A673 (cell line): Measurements from ENCODE around the gene LAMA4. TPM values are rescaled to one million over a fixed set of nuclear protein-coding genes. Genes with fewer than 3 reads are reported as not detected.

ENCODE experiments used
- BruUV-seq: library from RNA; stranded (reverse); fragments of 400-500 nt; replicated peaks from 2 replicates; lab custom pipeline; 2021; lab: Mats Ljungman, UMichigan
- CTCF ChIA-PET: fragments of 300-600 bp; sonication (Branson Sonifier 250); formaldehyde crosslinking; loops from one replicate; lab custom pipeline; 2022; ENCODE audit warnings: antibody characterized with exemption; lab: Charles Lee
- POLR2A ChIA-PET: fragments of 300-600 bp; sonication (Branson Sonifier 250); formaldehyde crosslinking; loops from one replicate; lab custom pipeline; 2022; ENCODE audit warnings: antibody characterized with exemption; ENCODE audit not compliant: low non-redundant PET; lab: Charles Lee
- DNase-seq: peaks from one replicate; pipeline ENCODE4 v3.0.0-alpha.2; 2015; ENCODE audit warnings: low spot score
- H3K27ac ChIP-seq: fragments of 200-600 bp; sonication (generic); 2 replicates; pipeline ENCODE4 v1.5.1; 2016; ENCODE audit warnings: mixed run types, low read depth, mild to moderate bottlenecking, mixed read lengths, antibody characterized with exemption, low read length; ENCODE audit not compliant: poor library complexity, severe bottlenecking
- H3K27me3 ChIP-seq: fragments of 200-600 bp; sonication (generic); replicated peaks from 2 replicates; pipeline ENCODE4 v1.6.1; 2017; ENCODE audit warnings: mixed run types, low read depth, mild to moderate bottlenecking, mixed read lengths, antibody characterized with exemption, low read length; ENCODE audit not compliant: insufficient read depth, poor library complexity
- H3K36me3 ChIP-seq: fragments of 200-600 bp; sonication (generic); 2 replicates; pipeline ENCODE4 v1.6.1; 2016; ENCODE audit warnings: mixed run types, mild to moderate bottlenecking, mixed read lengths, antibody characterized with exemption, low read length; ENCODE audit not compliant: insufficient read depth, poor library complexity, severe bottlenecking
- H3K4me1 ChIP-seq: fragments of 200-600 bp; sonication (generic); 2 replicates; pipeline ENCODE4 v1.6.1; 2017; ENCODE audit warnings: mixed run types, mild to moderate bottlenecking, mixed read lengths, antibody characterized with exemption, low read length; ENCODE audit not compliant: insufficient read depth, poor library complexity, severe bottlenecking
- H3K4me3 ChIP-seq: fragments of 200-600 bp; sonication (generic); 2 replicates; pipeline ENCODE4 v1.5.1; 2016; ENCODE audit warnings: low read depth, mixed run types, mild to moderate bottlenecking, mixed read lengths, low read length; ENCODE audit not compliant: poor library complexity, severe bottlenecking
- H3K9me3 ChIP-seq: fragments of 200-600 bp; sonication (generic); 2 replicates; pipeline ENCODE4 v1.6.1; 2016; ENCODE audit warnings: mixed run types, low read depth, mild to moderate bottlenecking, mixed read lengths, antibody characterized with exemption, low read length; ENCODE audit not compliant: poor library complexity, severe bottlenecking
- EZH2 ChIP-seq: fragments of 200-600 bp; sonication (generic); IDR thresholded peaks from 2 replicates; pipeline ENCODE4 v1.6.1; 2017; ENCODE audit warnings: borderline replicate concordance, low read depth, mild to moderate bottlenecking, mixed read lengths, antibody characterized with exemption, low read length; ENCODE audit not compliant: poor library complexity, severe bottlenecking
- intact Hi-C: fragments of 100-400 bp; cut with micrococcal nuclease; formaldehyde crosslinking; loops from one replicate; pipeline ENCODE4 v1.10.0; 2022; ENCODE audit not compliant: unreplicated experiment
- total RNA-seq: library from RNA; stranded (reverse); gene quantifications from 2 replicates; pipeline ENCODE4 v1.2.3, GENCODE V29; 2021
- TF ChIP-seq, protein P1 (sequence below): fragments of 300-800, 200-600 bp; sonication (generic); conservative IDR thresholded peaks from 2 replicates; pipeline ENCODE4 v1.5.1; 2017; ENCODE audit warnings: low read depth, mild to moderate bottlenecking, antibody characterized with exemption, low read length, moderate library complexity, mixed read lengths

LAMA4 gene
- total RNA-seq, 1 experiment from 2014 or later, result 1.2 TPM

DNA sequence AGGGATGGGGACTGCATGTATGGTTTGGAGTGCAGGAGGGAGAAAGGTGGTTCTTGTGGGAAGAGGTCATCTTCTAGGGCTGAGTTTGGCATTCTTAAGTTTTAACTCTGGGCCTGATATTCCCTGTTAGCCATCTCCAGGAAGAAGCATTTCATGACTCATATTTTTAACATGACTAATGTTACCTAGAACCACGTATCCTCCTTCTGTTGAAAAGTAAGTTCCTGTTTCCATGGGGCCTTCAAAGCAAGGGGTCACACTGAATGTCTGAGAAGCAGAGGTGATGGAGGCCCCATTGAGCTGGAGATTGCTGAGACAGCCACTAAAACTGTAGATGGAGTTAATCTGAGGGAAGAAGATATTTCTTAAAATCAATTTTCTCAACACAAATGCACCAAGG, 136.8 kb downstream of the LAMA4 start:
- Histone ChIP-seq H3K4me1 (no peaks in the 10 kb centered on the region), H3K4me3 (no peak overlapping the region), H3K36me3 (no peaks in the 10 kb centered on the region), H3K9me3 (no peaks in the 10 kb centered on the region), H3K27ac (no peak overlapping the region), H3K27me3 (peaks cover 4% of the 10 kb centered on the region)
- no peak for DNase-seq
- intact Hi-C loops, result no loop called here
- ChIA-PET POLR2A (no interaction called here), CTCF (no interaction called here)
- TF ChIP-seq, protein P1, sequence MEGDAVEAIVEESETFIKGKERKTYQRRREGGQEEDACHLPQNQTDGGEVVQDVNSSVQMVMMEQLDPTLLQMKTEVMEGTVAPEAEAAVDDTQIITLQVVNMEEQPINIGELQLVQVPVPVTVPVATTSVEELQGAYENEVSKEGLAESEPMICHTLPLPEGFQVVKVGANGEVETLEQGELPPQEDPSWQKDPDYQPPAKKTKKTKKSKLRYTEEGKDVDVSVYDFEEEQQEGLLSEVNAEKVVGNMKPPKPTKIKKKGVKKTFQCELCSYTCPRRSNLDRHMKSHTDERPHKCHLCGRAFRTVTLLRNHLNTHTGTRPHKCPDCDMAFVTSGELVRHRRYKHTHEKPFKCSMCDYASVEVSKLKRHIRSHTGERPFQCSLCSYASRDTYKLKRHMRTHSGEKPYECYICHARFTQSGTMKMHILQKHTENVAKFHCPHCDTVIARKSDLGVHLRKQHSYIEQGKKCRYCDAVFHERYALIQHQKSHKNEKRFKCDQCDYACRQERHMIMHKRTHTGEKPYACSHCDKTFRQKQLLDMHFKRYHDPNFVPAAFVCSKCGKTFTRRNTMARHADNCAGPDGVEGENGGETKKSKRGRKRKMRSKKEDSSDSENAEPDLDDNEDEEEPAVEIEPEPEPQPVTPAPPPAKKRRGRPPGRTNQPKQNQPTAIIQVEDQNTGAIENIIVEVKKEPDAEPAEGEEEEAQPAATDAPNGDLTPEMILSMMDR, result no peak
- TF ChIP-seq EZH2, result no peak
- BruUV-seq, result no TSS peak

- intact Hi-C loops, result no loop called here
- Histone ChIP-seq H3K4me1 (no peaks in the 10 kb centered on the region), H3K27ac (no peak overlapping the region), H3K4me3 (no peak overlapping the region), H3K9me3 (no peaks in the 10 kb centered on the region), H3K27me3 (peaks cover 4% of the 10 kb centered on the region), H3K36me3 (no peaks in the 10 kb centered on the region)
- TF ChIP-seq EZH2, result no peak
- TF ChIP-seq, protein P1, result no peak
- POLR2A ChIA-PET, result no interaction called here
- peak; percentile 2 for DNase-seq
- CTCF ChIA-PET, result no interaction called here
- BruUV-seq, result no TSS peak
Measured at GRCh38 chr6:112116221-112116620, 138.1 kb downstream of the LAMA4 start.

GRCh38 chr6:112114577-112115223, 139.7 kb downstream of the LAMA4 start:
- Histone ChIP-seq H3K27me3 (peaks cover 4% of the 10 kb centered on the region), H3K9me3 (no peaks in the 10 kb centered on the region), H3K36me3 (no peaks in the 10 kb centered on the region), H3K4me1 (no peaks in the 10 kb centered on the region), H3K4me3 (no peak overlapping the region), H3K27ac (no peak overlapping the region)
- intact Hi-C loops, result no loop called here
- DNase-seq, result no peak
- POLR2A ChIA-PET, result no interaction called here
- TF ChIP-seq, protein P1, result no peak
- no peak for TF ChIP-seq EZH2
- no TSS peak for BruUV-seq
- CTCF ChIA-PET, result no interaction called here
